NCI-H345 (cell line): ENCODE results near the gene FBXO7.

Experiments
- DNase-seq: peaks from one replicate; lab custom pipeline; 2025; lab: John Stamatoyannopoulos, UW

The FBXO7 gene

DNA sequence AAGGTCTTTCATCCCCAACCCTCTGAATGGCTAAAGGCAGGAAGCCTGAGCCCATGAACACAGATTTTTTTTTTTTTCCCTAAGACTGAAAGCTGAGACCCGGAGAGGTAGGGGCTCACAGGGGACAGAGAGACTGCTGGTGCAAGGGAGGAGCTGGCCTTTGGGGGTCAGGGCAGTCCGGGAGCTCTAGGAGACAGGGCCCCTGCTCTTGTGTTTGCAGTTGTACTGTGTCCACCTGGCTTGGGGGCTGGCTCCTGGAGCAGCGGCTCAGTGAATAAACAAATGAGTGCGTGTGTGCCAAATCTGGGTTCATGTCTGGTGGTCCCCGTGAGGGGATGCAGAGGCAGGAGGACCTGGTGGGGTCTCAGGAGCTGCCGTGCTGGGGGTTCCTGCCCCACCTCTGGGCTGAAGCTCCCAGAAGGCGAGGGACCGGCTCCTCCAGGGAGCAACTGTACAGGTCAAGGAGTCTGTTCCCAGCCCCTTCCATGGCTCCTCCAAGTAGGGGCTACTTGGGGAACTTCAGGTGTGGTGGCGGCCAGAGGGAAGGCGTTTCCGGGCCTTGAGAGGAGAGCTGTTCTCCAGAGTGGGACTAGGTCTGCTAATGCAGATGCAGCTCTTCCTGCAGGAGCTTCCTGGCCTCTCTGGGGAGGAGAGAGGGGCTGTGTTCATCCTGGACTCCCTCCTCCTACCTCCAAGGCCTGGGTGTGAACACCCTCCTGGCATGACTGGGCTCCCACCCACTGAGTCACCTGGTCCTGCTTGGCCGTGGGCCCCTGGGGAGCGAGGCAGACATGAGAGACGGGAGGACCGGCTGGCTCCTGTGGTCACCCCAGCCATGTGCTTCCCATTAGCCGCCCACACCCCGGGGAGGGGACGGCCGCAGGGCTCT is 57.6 kb downstream of the FBXO7 start:
- DNase-seq, result no peak

GRCh38 chr22:32532820-32533128 is 58.2 kb downstream of the FBXO7 start:
- DNase-seq, result no peak

DNA sequence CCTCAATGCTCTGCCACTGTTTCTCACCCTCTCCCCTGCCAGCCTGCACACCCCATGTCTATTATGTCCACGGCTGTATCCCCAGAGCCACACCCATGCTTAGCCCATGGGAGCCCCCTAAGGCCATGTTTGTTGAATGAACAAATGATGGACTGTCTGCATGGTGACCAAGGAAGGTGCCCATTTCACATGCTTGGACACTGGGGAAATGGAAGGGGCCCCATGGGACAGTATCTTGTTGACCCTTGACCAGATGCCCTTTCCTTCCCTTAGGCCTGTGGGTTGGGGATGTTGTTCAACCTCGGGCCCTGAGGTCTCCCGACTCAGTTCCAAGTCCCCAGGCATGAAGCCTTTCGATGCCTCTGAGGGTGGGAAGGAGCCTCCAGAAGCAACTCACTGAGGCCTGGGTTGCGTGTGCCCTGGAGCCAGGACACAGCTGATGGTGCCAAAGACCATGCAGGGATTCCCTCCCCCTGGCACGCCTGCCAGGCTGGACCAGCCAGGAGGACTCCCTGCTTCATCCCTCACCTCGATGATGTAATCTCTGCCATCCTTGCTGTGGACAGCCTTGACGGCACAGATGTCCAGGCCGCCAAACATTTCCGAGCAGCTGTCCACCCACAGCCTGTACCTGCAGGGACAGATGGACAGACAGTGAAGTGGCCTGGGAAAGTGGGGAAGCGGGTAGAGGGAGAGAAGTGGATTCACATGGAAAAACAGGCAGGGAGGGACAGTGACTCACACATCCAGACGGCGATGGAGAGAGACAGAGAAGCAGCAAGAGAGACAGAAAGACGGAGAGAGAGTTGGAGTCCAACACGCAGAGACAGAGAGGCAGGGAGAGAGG is 58.9 kb downstream of the FBXO7 start:
- no peak for DNase-seq

DNA sequence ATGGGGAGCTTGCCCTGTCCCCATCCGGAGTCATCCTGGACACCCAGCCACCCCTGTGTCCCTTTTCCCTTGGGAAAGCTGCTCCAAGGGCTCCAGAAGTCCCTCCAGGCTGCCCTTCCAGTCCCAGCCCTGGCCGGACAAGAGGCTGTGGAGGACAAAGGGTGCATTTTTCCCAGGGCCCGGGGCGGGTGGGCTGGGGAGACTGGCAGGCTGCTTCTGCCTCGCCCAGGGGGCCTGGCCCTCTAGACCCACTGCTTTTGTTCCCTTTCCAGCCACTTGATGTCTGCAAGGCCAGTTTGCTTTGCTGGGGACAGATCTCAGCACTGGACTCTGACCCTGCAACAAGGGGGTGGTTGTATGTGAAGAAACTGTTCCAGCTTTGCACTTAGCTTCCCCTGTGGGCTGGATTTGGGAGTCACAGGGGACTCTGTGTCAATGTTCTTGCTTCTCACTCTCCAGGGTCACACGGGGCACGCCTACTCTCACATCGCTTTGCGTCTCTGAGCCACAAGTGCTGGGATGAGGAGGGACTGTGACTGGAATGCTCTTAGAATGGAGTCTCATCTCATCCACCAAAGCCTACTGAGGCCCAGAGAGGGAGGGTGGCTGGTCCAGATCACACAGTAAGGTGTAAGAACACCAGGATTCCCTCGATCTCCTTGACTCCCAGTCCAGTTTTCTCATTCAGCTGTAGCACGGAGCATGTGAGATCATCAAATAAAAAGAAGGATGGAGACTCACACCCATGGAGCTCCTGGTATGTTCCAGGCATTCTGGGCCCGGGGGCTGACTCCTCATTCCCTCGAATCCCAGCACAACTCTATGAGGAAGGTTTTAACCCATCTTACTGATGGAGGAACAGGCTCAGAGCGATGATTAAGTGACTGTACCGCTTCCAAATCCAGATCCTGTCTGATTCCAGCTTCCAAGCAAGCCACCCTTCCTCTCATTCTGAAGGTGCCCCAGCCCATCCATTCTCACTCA is 59.9 kb downstream of the FBXO7 start:
- no peak for DNase-seq

- DNase-seq, result no peak
These were observed 61.0 kb downstream of the FBXO7 start for GRCh38 chr22:32535531-32536190.

DNA sequence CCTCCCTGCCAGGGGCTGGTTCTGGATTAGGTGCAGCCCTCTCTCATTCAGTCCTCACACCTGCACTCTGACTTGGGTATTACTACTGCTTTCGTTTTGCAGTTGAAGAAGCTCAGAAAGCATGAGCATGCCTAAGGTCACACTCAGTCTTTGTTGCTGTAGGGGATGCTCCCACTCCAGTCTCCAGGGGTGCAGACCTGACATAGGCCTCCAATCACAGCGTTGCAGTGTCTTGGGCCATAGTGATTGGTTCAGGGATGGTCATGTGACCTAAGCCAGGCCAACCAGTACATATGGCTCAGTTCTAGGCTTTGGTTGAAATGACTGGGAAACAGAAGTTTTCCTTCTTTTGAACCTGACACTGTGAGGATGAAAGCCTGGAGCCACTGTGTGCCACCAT is 61.7 kb downstream of the FBXO7 start:
- DNase-seq, result no peak

GRCh38 chr22:32538521-32538920 is 63.9 kb downstream of the FBXO7 start:
- no peak for DNase-seq

DNA sequence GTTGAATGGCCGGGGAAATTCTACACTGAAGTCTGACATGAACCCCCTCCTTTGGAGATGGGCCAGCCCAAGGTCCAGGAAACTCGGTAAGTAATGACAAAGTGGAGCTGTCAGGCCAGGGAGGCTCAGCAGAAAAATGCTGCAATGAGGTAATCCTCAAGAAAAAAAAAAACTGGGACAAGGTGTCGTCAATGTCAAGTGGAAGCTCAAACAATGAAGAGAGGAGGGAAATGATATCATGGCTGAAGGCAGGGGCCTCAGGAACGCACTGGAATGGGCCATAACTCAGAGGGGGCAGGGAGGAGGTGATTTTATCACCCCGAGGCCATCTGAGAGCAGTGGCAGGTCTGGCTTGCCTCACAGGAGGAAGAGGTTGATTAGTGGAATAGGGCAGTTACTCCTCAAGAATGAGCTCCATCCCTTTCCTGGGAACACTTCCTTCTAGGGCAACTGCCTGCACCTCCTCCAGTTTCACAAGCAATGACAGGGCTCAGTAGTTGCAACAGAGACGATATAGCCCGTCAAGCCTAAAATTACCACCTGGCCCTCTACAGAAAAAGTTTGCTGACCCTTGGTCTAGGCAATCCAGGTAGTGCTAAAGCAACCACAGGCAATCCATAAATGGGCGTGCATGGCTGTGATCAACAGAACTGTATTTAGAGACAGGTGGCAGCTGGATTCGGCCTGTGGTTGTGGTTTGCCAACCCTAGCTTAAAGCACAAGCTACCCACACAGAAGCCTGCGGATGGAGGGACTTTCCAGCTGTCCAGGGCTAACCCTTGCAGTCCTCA is 65.2 kb downstream of the FBXO7 start:
- DNase-seq, result no peak

- no peak for DNase-seq
These were observed 66.9 kb downstream of the FBXO7 start for GRCh38 chr22:32541481-32541880.

DNA sequence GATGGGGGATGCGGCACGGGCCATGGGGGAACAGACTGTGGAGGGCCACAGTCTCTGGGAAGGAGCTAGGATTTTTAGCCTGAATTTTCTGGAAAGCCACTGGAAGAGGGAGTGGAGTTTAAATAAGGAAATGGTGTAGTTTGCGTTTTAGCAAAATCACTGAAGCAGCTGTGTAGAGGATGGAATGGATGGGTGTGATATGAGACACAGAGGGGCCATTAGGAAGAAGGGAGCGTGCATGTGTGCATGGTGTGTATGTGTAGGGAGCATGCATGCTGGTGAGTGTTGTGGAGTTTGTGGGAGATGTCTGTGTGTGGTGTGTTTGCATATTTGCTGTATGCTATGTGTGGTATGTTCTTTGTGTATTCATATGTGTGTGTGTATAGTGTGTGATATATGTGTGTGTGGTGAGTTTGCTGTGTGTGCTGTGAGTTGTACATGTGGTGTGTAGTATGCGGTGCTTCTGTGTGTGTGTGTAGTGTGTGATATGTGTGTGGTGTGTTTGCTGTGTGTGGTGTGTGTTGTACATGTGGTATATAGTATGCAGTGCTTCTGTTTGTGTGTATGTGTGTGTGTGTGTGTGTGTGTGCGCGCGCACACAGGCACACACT is 67.6 kb downstream of the FBXO7 start:
- DNase-seq, result no peak

- no peak for DNase-seq
These were observed 68.2 kb downstream of the FBXO7 start for GRCh38 chr22:32542677-32543357.

GRCh38 chr22:32544953-32545558 is 70.4 kb downstream of the FBXO7 start:
- no peak for DNase-seq

DNA sequence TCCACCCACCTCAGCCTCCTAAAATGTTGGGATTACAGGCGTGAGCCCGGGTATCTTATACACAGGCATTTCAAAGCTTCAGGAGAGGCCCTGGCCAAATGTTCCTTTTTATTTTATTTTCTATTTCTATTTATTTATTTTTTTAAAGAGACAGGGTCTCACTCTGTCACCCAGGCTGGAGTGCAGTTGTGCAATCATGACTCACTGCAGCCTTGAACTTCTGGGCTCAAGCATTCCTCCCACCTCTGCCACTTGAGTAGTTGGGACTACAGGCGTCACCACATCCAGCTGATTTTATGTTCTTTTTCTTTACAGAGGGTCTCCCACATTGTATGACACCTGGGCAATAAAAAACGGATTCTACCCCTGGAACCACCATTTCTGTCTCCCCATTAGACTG is 71.2 kb downstream of the FBXO7 start:
- DNase-seq, result no peak

- DNase-seq, result no peak
These were observed 71.9 kb downstream of the FBXO7 start for GRCh38 chr22:32546496-32546895.

DNA sequence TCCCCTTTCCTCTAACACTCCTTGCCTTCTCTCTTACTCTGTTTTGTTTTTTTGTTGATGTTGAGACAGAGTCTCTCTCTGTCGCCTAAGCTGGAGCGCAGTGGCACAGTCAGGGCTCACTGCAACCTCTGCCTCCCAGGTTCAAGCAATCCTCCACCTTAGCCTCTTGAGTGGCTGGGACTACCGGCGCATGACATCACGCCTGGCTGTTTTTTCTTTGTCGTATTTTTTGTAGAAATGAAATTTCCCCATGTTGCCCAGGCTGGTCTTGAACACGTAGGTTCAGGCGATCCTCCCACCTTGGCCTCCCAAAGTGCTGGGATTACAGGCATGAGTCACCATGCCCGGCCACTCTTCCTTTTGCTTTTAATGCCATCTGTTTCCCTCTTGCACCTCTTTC is 72.3 kb downstream of the FBXO7 start:
- no peak for DNase-seq

GRCh38 chr22:32548039-32548438 is 73.4 kb downstream of the FBXO7 start:
- DNase-seq, result no peak
